GM19467 (cell line): Measurements from ENCODE around the gene OR12D3.
"Not testable (repeated sequence)": the region's sequence is repeated elsewhere in the genome, so short reads cannot be mapped to it uniquely, and the experiment has no call there.

ENCODE experiments used
- ATAC-seq: cut with Tn5 transposase; IDR thresholded peaks from one replicate; pipeline ENCODE4 v1.9.1; 2021; ENCODE audit warnings: mild to moderate bottlenecking, moderate library complexity; ENCODE audit not compliant: unreplicated experiment

OR12D3 gene, protein sequence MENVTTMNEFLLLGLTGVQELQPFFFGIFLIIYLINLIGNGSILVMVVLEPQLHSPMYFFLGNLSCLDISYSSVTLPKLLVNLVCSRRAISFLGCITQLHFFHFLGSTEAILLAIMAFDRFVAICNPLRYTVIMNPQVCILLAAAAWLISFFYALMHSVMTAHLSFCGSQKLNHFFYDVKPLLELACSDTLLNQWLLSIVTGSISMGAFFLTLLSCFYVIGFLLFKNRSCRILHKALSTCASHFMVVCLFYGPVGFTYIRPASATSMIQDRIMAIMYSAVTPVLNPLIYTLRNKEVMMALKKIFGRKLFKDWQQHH

DNA sequence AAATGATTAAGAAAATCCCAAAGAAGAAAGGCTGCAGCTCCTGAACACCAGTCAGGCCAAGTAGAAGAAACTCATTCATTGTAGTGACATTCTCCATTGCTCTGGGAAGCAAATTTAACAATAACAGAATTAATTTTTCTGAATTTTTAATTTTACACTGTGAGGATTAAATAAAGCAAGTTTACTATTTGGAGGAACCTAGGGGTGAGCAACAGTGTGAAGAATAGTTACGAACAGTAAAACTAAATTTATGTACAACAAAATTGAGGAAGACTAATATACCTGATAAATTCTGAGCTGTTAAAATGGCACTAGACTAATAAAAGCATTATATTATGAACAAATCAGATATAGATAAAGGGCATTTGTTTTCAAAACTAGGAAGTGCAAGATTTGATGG lies at the start of gene OR12D3:
OR12D3 (minus strand) TSS at position 101 of the 400 bp plus-strand sequence; CDS start at position 97, 4 bp downstream.
- no peak for ATAC-seq

DNA sequence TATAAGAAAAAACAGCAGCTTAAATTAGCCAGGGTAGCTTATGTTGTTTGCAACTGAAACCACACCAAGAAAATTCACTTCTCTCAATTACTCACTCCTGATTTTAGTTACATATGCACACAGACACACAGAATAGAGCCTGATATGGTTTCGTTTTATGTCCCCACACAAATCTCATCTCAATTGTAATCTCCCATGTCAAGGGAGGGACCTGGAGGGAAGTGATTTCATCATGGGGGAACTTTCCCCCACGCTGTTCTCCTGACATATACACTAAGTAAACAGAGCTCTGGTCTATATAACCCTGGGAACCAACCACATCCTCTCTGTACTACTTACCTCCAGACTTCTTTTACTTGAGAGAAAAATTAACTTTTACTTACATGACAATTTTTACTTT lies 49.5 kb upstream of the OR12D3 start:
- ATAC-seq, result no peak

- ATAC-seq, result no peak
Observed at GRCh38 chr6:29424168-29424567, 49.1 kb upstream of the OR12D3 start.

DNA sequence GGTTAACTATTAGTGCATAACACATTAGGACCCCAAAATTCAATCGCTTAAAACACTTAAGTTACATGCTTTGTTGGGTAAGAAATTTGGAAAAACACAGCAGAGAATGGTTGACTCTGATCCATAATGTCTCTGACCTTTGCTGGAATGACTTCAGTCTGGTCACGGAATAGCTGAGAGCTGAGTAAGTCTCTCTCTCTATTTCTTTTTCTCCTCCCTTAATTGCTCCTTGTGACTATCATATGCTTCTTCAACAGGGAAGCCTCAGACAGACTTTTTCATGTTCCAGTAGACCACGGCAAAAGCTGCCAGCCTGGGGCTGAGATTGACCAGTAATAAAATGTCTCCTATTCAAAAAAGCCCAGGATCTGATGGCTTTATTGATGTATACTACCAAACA lies 44.4 kb upstream of the OR12D3 start:
- ATAC-seq, result no peak

GRCh38 chr6:29414588-29414987 lies 39.5 kb upstream of the OR12D3 start, which contains the start of gene OR12D1:
TSS of gene OR12D1 (plus strand) at chr6:29414928.
- no peak for ATAC-seq

DNA sequence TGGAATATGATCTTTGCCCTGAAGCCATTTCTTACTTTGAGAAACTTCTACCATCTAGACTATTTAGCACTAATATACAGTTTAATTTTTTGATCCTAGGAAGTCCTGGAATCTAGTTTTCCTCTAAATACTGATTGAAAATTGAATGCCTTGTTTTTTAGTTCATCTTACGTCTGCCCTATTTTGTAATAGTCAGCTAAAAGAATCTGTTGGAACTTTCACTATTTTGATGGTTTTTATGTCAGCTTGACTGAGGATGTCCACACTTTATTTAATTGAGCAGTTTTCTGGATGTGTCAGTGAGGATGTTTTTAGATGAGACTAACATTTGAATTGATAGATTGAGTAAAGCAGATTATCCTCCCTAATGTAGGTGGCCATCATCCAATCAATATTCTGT lies 28.7 kb upstream of the OR12D3 start:
- ATAC-seq, result no peak

DNA sequence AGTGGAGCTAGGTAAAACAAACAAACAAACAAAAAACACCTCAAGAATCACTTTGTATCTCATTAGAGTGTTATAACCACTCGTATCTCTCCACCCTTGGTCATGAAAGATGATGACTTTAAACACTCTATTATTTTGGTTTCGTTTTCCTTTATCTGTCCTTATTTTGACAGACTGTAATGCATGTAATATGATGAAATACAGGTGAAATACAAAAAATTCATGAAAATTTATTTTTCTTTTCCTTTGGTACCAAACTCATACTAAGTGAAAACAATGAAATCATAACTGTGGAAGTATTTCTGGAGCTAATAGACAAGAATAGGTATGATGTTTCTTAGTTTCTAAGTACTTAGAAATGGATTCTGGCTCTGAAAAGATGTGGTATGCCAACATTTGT lies 24.4 kb upstream of the OR12D3 start:
- ATAC-seq, result no peak

DNA sequence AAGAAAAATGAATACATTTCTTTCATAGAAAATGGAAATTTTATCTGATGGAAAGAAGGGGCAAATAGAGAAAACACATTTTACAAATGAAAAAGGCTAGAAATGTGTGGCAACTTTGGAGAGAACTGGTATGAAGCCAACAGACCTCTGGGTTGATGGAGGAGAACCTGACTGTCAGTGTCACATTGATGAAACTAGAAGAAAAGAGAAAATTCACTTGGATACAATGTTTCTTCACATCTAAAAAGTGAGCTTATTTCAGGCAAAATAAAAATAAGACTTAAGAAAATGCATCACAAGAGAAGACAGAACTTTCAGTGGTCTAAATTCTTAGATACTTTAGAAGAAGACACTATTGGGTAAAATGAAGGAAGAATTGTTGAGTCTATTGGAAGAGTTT lies 20.2 kb upstream of the OR12D3 start, which contains the start of gene OR12D2:
OR12D2 (plus strand) TSS at position 301 of the 400 bp plus-strand sequence. CDS start 1,069 bp downstream, outside the sequence.
- no peak for ATAC-seq

- ATAC-seq, result no peak
Observed at GRCh38 chr6:29388533-29388932, 13.4 kb upstream of the OR12D3 start.

GRCh38 chr6:29376003-29376402 lies 912 bp upstream of the OR12D3 start:
- no peak for ATAC-seq

GRCh38 chr6:29368765-29369164 lies 6.3 kb downstream of the OR12D3 start, which contains the start of gene OR5V1:
TSS of gene OR5V1 (minus strand) at chr6:29368865. CDS start at chr6:29356195, 12,670 bp downstream.
- no peak for ATAC-seq

DNA sequence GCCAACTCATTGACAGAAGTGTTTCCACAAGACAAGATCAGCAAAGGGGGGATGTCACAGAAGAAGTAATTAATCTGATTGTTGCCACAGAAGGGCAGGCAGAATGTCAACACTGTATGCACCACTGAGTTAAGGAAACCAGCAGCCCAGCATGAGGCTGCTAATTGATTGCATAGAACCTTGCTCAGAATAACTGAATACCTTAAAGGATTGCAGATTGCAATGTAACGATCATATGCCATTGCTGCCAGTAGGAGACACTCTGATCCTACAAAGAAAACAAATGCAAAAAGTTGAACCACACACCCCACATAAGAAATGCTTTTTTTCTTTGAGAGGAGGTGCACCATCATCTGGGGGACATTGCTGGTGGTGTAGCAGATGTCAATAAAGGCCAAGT lies 19.5 kb downstream of the OR12D3 start:
- ATAC-seq, result no peak

DNA sequence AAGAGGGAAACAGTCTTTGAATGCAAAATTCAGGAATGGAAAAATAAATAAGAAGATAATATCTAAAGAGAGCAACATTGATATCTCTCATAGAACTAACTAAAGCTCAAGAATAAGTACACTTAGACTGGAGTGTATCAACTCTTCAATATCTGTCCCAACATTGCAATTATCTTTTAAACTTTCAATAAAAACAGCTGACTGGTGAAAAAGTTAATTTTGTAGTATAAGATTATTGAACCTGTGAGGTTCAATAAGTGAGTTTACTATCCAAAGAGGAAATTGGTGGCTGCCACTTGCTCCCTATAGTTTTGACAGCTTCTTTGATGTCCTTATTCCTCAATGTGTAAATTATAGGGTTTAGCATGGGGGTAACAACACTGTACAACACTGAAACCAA lies 20.1 kb downstream of the OR12D3 start:
- ATAC-seq, result no peak

GRCh38 chr6:29349348-29349747 lies 25.7 kb downstream of the OR12D3 start:
- ATAC-seq, result not testable (repeated sequence)

GRCh38 chr6:29345380-29345779 lies 29.7 kb downstream of the OR12D3 start:
- ATAC-seq, result no peak

DNA sequence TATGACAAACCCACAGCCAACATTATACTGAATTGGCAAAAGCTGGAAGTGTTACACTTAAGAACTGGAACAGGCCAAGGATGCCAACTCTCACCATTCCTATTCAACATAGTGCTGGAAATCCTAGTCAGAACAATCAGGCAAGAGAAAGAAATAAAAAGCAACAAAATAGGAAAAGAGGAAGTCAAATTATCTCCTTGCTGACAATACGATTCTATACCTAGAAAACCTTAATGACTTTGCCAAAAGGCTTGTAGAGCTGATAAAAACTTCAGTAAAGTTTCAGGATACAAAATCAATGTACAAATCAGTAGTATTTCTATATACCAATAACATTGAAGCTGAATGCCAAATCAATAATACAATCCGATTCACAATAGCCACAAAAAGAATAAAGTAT lies 38.8 kb downstream of the OR12D3 start:
- no peak for ATAC-seq

GRCh38 chr6:29332676-29333075 lies 42.4 kb downstream of the OR12D3 start:
- no peak for ATAC-seq

GRCh38 chr6:29325777-29326176 lies 49.3 kb downstream of the OR12D3 start:
- no peak for ATAC-seq
